Measurements from ENCODE around the gene NDFIP1.

DNA sequence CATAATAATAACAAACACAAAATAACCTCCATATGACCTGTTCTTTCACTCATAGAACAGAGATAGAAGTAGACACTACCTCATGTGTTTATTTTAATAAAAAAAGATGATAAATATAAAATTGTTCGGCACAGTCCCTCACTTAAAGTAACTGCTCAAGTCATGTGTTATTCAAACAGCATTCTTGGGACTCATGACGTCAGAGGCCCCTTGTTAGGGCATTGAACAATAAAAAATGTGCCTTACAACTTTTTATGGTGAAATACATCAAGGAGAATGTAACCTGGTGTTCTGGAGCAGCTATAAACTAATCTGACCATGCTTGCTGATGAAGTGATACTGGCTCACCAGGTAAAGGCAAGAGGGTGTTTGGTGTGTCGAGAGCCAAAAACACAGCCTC is 12.2 kb upstream of the NDFIP1 start:
- TF ChIP-seq, protein P1, sequence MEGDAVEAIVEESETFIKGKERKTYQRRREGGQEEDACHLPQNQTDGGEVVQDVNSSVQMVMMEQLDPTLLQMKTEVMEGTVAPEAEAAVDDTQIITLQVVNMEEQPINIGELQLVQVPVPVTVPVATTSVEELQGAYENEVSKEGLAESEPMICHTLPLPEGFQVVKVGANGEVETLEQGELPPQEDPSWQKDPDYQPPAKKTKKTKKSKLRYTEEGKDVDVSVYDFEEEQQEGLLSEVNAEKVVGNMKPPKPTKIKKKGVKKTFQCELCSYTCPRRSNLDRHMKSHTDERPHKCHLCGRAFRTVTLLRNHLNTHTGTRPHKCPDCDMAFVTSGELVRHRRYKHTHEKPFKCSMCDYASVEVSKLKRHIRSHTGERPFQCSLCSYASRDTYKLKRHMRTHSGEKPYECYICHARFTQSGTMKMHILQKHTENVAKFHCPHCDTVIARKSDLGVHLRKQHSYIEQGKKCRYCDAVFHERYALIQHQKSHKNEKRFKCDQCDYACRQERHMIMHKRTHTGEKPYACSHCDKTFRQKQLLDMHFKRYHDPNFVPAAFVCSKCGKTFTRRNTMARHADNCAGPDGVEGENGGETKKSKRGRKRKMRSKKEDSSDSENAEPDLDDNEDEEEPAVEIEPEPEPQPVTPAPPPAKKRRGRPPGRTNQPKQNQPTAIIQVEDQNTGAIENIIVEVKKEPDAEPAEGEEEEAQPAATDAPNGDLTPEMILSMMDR (IDR thresholded peaks at IDR 0.05) = no peak
- TF ChIP-seq POLR2A (IDR thresholded peaks at IDR 0.05) = no peak

Data from uterus (tissue), 2 donors.